Ovary (tissue), 9 donors: ENCODE data around the gene RPS6KA6. TPM values are rescaled to one million over a fixed set of nuclear protein-coding genes. Genes with fewer than 3 reads are reported as not detected.

Experiments
- DNase-seq, 5 donors: peaks; one replicate each; pipeline ENCODE4 v3.0.0-alpha.2; 2019 to 2020
- H3K27ac ChIP-seq, 2 donors: fragments of 200-600 bp; one replicate each; pipeline versions ENCODE4 v1.5.1 to v1.8.0; 2019 to 2022
- H3K27me3 ChIP-seq: fragments of 200-600 bp; one replicate; pipeline ENCODE4 v1.8.0; 2022
- H3K36me3 ChIP-seq: fragments of 200-600 bp; sonication (generic); one replicate; pipeline ENCODE4 v1.5.1; 2019
- H3K4me1 ChIP-seq: one replicate; pipeline ENCODE4 v1.8.1; 2013; ENCODE audit warnings: mild to moderate bottlenecking, moderate library complexity; ENCODE audit not compliant: insufficient read depth
- H3K4me3 ChIP-seq: fragments of 200-600 bp; sonication (generic); one replicate; pipeline ENCODE4 v1.5.1; 2017
- H3K9me3 ChIP-seq, 2 donors: fragments of 200-600 bp in 1 of 2; sonication (generic) in 1 of 2; one replicate each; pipeline versions ENCODE4 v1.5.1 to v1.8.1; 2013 to 2019; ENCODE audit warnings: mild to moderate bottlenecking in 1 of 2, moderate library complexity in 1 of 2
- EP300 ChIP-seq: sonication (generic); formaldehyde crosslinking; IDR thresholded peaks from one replicate; pipeline ENCODE4 v1.6.1; 2017; ENCODE audit warnings: antibody characterized with exemption
- POLR2A ChIP-seq: fragments of 450-650 bp; IDR thresholded peaks from one replicate; pipeline ENCODE4 v1.6.1; 2017; ENCODE audit warnings: antibody characterized with exemption, mild to moderate bottlenecking, moderate library complexity
- WGBS, 3 donors: extraction: QIAGEN DNeasy Blood & Tissue Kit in 1 of 3; methylation state at CpG; one replicate each; pipeline versions ENCODE4 v1.1.5 to v1.1.7; 2013 to 2017; 5-methylcytosine and 5-hydroxymethylcytosine counted together
- intact Hi-C, 4 donors: fragments of 100-400 bp; cut with DNase I; formaldehyde crosslinking; loops; one replicate each; pipeline versions ENCODE4 v1.11.0 to v1.15.1; 2022 to 2023
- microRNA-seq, 3 donors: library from miRNA; unstranded; fragments of <30 nt; microRNA quantifications; one replicate each; pipeline versions ENCODE4 to v1.2.0, GENCODE V29; 2019 to 2020
- polyA plus RNA-seq, 2 donors: library from polyadenylated mRNA; stranded (reverse); fragments of 200-250 nt in 1 of 2; fragments of 350-450 nt in 1 of 2; fragmentation: Illumina TruSeq in 1 of 2; extraction: RNeasy Lipid Tissue Mini Kit (QIAGEN cat#74804) in 1 of 2; gene quantifications; one replicate each; pipeline ENCODE4 v1.2.3, GENCODE V29; 2013 to 2014
- small RNA-seq: library from RNA; depleted of rRNA; stranded (forward); fragments of <200 nt; gene quantifications from one replicate; pipeline ENCODE3, GENCODE V24; 2016
- total RNA-seq, 7 donors: library from RNA; depleted of rRNA in 2 of 7; stranded (reverse); fragments of >200 nt in 2 of 7; fragmentation: NEBNext Ultra II Directional in 3 of 7; extraction: Animal tissue kit (Norgen Biotek cat#: 25700) in 3 of 7; gene quantifications; one replicate each; pipeline versions ENCODE4 v1.1.0 to v1.2.4, GENCODE V29; 2016 to 2023
- TF ChIP-seq, protein P1 (sequence below), 3 donors: fragments of 450-650 bp in 2 of 3; fragments of 200-600 bp in 1 of 3; IDR thresholded peaks; one replicate each; pipeline versions ENCODE4 v1.5.1 to v1.8.0; 2016 to 2022; ENCODE audit warnings: antibody characterized with exemption in 3 of 3, mild to moderate bottlenecking in 1 of 3
- donor health status: DM: no; HTN: no; CAD: no; lungs with moderate emphysema.
- donor health status: DM: no; HTN: no; CAD: no.
- donor health status: Bipolar disorder and iron deficiency.
- donor health status: DM: yes; HTN: yes; CAD: no.
- donor health status: DM: no; HTN: no; CAD: no.
- donor health status: DM: yes; HTN: yes; CAD: no.

RPS6KA6 gene
- total and polyA plus RNA-seq, 9 donors: 1.5 to 9.3 (median 7.4) TPM

GRCh38 chrX:84046403-84046984, 141.5 kb downstream of the RPS6KA6 start:
- no peaks in the 10 kb centered on the region for H3K36me3 ChIP-seq
- intact Hi-C loops: no loop called here
- H3K27me3 ChIP-seq: no peaks in the 10 kb centered on the region
- no peak overlapping the region for H3K4me3 ChIP-seq
- DNase-seq: peak in 2 of 5 donors; percentile 10 to 15
- H3K27ac ChIP-seq: no peak overlapping the region
- TF ChIP-seq, protein P1, sequence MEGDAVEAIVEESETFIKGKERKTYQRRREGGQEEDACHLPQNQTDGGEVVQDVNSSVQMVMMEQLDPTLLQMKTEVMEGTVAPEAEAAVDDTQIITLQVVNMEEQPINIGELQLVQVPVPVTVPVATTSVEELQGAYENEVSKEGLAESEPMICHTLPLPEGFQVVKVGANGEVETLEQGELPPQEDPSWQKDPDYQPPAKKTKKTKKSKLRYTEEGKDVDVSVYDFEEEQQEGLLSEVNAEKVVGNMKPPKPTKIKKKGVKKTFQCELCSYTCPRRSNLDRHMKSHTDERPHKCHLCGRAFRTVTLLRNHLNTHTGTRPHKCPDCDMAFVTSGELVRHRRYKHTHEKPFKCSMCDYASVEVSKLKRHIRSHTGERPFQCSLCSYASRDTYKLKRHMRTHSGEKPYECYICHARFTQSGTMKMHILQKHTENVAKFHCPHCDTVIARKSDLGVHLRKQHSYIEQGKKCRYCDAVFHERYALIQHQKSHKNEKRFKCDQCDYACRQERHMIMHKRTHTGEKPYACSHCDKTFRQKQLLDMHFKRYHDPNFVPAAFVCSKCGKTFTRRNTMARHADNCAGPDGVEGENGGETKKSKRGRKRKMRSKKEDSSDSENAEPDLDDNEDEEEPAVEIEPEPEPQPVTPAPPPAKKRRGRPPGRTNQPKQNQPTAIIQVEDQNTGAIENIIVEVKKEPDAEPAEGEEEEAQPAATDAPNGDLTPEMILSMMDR (IDR thresholded peaks at IDR 0.05): peak in 1 of 3 donors; percentile 10
- TF ChIP-seq POLR2A: no peak
- TF ChIP-seq EP300: no peak
- no peaks in the 10 kb centered on the region for H3K4me1 ChIP-seq
- no peaks in the 10 kb centered on the region for H3K9me3 ChIP-seq
- 27 to 34% (median 33%) methylated on average over 7 of the region's 7 CpGs for WGBS, 3 donors

DNA sequence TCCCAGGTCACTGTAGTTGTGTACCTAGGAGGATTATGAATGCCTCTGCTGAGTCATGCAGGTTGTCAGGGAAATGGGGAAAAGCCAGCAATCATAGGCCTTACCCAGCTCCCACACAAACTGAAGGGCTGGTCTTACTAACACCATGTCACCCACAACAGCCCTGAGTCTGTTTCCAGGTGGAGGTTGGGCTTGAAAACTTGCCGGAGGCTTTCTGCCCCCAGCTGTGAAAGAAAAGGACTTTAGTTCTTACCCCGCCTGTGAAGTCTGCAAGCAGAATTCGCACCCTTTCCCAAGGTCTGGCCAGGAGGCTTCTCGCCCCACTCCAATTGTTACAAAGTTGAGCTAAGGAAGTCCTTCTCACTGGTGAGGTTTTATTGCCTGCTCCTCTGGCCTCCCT, 143.9 kb downstream of the RPS6KA6 start:
- no peaks in the 10 kb centered on the region for H3K36me3 ChIP-seq
- no peak overlapping the region for H3K4me3 ChIP-seq
- no peak overlapping the region for H3K27ac ChIP-seq
- DNase-seq: no peak
- no peaks in the 10 kb centered on the region for H3K27me3 ChIP-seq
- 60 to 74% (median 68%) methylated on average over 4 of the region's 4 CpGs for WGBS, 3 donors
- H3K4me1 ChIP-seq: no peaks in the 10 kb centered on the region
- TF ChIP-seq, protein P1 (IDR thresholded peaks at IDR 0.05): no peak
- no peak for TF ChIP-seq EP300
- TF ChIP-seq POLR2A: no peak
- H3K9me3 ChIP-seq: no peaks in the 10 kb centered on the region
- intact Hi-C loops: no loop called here

Small RNAs within 50 kb of the gene (microRNA-seq; reads per million reads assigned to microRNA genes)
- gene MIR548I4: 0 reads per million in 3 donors

Small RNAs within 50 kb of the gene (small RNA-seq; reads per million reads assigned to genes)
- gene MIR548I4: not detected
